SK-N-SH (cell line): Measurements from ENCODE around the gene HPCAL4. TPM values are rescaled to one million over a fixed set of nuclear protein-coding genes. Genes with fewer than 3 reads are reported as not detected.

Experiments
- CTCF ChIA-PET: fragments of 300-600, 350-600 bp; formaldehyde crosslinking; extraction: SDS; loops from one replicate; lab custom pipeline; 2021; lab: Yijun Ruan, JAX
- POLR2A ChIA-PET: fragments of 350-600 bp; sonication (Branson Sonifier 250); formaldehyde crosslinking; extraction: SDS; loops from one replicate; lab custom pipeline; 2020; ENCODE audit warnings: antibody characterized with exemption, inconsistent platforms; lab: Yijun Ruan, JAX
- DNase-seq: peaks from one replicate; pipeline ENCODE4 v3.0.0; 2012
- H2AFZ ChIP-seq: fragments of 200-600 bp; sonication (generic); 2 replicates; pipeline ENCODE4 v1.8.1; 2016; ENCODE audit warnings: antibody characterized with exemption, mild to moderate bottlenecking, low read depth
- H3F3A ChIP-seq: fragments of 200-600 bp; sonication (generic); replicated peaks from 2 replicates; pipeline ENCODE3; 2016; ENCODE audit warnings: antibody characterized with exemption, mild to moderate bottlenecking; ENCODE audit not compliant: insufficient read depth
- H3K27ac ChIP-seq, 2 experiments: fragments of 200-500 bp in 1 of 2; fragments of 200-600 bp in 1 of 2; sonication (Bioruptor generic) in 1 of 2; sonication (generic), shearing (Covaris generic) in 1 of 2; 2 replicates each; pipeline versions ENCODE4 v1.5.1 to v1.6.1; 2014 to 2016; ENCODE audit warnings: low read depth in 2 of 2, inconsistent platforms in 1 of 2, low read length in 1 of 2, mild to moderate bottlenecking in 1 of 2, mixed read lengths in 1 of 2
- H3K27me3 ChIP-seq: fragments of 200-600 bp; sonication (generic), shearing (Covaris generic); 2 replicates; pipeline ENCODE4 v1.6.1; 2016; ENCODE audit warnings: mixed run types; ENCODE audit not compliant: insufficient read depth
- H3K36me3 ChIP-seq, 2 experiments: fragments of 200-500 bp in 1 of 2; fragments of 200-600 bp in 1 of 2; sonication (Bioruptor generic) in 1 of 2; sonication (generic) in 1 of 2; replicated peaks in 1 of 2; 2 replicates each; pipeline versions ENCODE3 to v1.5.1; 2014 to 2016; ENCODE audit warnings: low read length in 1 of 2, mild to moderate bottlenecking in 1 of 2; ENCODE audit not compliant: insufficient read depth in 2 of 2, control insufficient read depth in 1 of 2
- H3K4me1 ChIP-seq, 2 experiments: fragments of 200-500 bp in 1 of 2; fragments of 200-600 bp in 1 of 2; sonication (Bioruptor generic) in 1 of 2; sonication (generic), shearing (Covaris generic) in 1 of 2; 2 replicates each; pipeline versions ENCODE4 v1.5.1 to v1.6.1; 2014 to 2016; ENCODE audit warnings: low read depth in 1 of 2, low read length in 1 of 2, mixed run types in 1 of 2; ENCODE audit not compliant: insufficient read depth in 2 of 2, control insufficient read depth in 1 of 2
- H3K4me2 ChIP-seq: fragments of 200-600 bp; sonication (generic), shearing (Covaris generic); 2 replicates; pipeline ENCODE4 v1.6.1; 2017; ENCODE audit warnings: mixed run types
- H3K4me3 ChIP-seq, 2 experiments: fragments of 200-500 bp in 1 of 2; fragments of 200-600 bp in 1 of 2; sonication (Bioruptor generic) in 1 of 2; sonication (generic), shearing (Covaris generic) in 1 of 2; 2 replicates each; pipeline versions ENCODE4 v1.5.1 to v1.8.1; 2014 to 2016; ENCODE audit warnings: low read depth in 2 of 2, inconsistent platforms in 1 of 2, low read length in 1 of 2, mild to moderate bottlenecking in 1 of 2, mixed read lengths in 1 of 2, moderate library complexity in 1 of 2
- H3K79me2 ChIP-seq: fragments of 200-600 bp; sonication (generic); 2 replicates; pipeline ENCODE4 v1.8.1; 2017; ENCODE audit warnings: mild to moderate bottlenecking; ENCODE audit not compliant: insufficient read depth
- H3K9ac ChIP-seq: fragments of 200-600 bp; sonication (generic); 2 replicates; pipeline ENCODE4 v1.6.1; 2017; ENCODE audit warnings: mixed run types
- H3K9me2 ChIP-seq: fragments of 200-600 bp; sonication (generic); 2 replicates; pipeline ENCODE4 v1.6.1; 2017; ENCODE audit warnings: mixed run types
- H3K9me3 ChIP-seq: fragments of 200-600 bp; sonication (generic); 2 replicates; pipeline ENCODE4 v1.6.1; 2017; ENCODE audit warnings: mixed run types, mild to moderate bottlenecking, moderate library complexity
- H4K20me1 ChIP-seq: fragments of 200-600 bp; sonication (generic); 2 replicates; pipeline ENCODE4 v1.6.1; 2017; ENCODE audit warnings: mild to moderate bottlenecking, mixed run types; ENCODE audit not compliant: insufficient read depth
- ELF1 ChIP-seq: IDR thresholded peaks from 2 replicates; pipeline ENCODE4 v1.4.0; 2012
- FOSL2 ChIP-seq: IDR thresholded peaks from 2 replicates; pipeline ENCODE4 v1.4.0; 2012; ENCODE audit warnings: low read depth, mild to moderate bottlenecking, moderate library complexity, borderline replicate concordance
- GABPA ChIP-seq: IDR thresholded peaks from 2 replicates; pipeline ENCODE4 v1.4.0; 2012; ENCODE audit warnings: low read depth, mild to moderate bottlenecking
- GATA2 ChIP-seq: sonication (generic); formaldehyde crosslinking; IDR thresholded peaks from 2 replicates; pipeline ENCODE4 v1.5.0; 2020; ENCODE audit warnings: mild to moderate bottlenecking, missing genetic modification reagents
- MXI1 ChIP-seq: IDR thresholded peaks from 2 replicates; pipeline ENCODE4 v1.6.1; 2012; ENCODE audit warnings: mild to moderate bottlenecking, low read depth, low read length, improper control_type of control experiment
- NRF1 ChIP-seq: IDR thresholded peaks from 2 replicates; pipeline ENCODE4 v1.6.1; 2012; ENCODE audit warnings: low read depth, mild to moderate bottlenecking, low read length
- RCOR1 ChIP-seq: fragments of 150-350 bp; IDR thresholded peaks from 2 replicates; pipeline ENCODE4 v1.6.1; 2017; ENCODE audit warnings: antibody characterized with exemption, low read length
- REST ChIP-seq: IDR thresholded peaks from 2 replicates; pipeline ENCODE4 v1.6.1; 2012; ENCODE audit warnings: mild to moderate bottlenecking, low read depth, low read length, moderate library complexity
- RFX5 ChIP-seq: IDR thresholded peaks from 2 replicates; pipeline ENCODE4 v1.6.1; 2012; ENCODE audit warnings: mild to moderate bottlenecking, improper control_type of control experiment, low read length
- USF1 ChIP-seq: IDR thresholded peaks from 2 replicates; pipeline ENCODE4 v1.4.0; 2012; ENCODE audit warnings: low read depth, borderline replicate concordance
- YY1 ChIP-seq: IDR thresholded peaks from 2 replicates; pipeline ENCODE4 v1.4.0; 2012; ENCODE audit warnings: low read depth, mild to moderate bottlenecking
- ZBTB33 ChIP-seq: IDR thresholded peaks from 2 replicates; pipeline ENCODE4 v1.4.0; 2012; ENCODE audit warnings: low read depth, borderline replicate concordance
- WGBS: methylation state at CpG from one replicate; pipeline ENCODE4 v1.1.6; 2017; ENCODE audit warnings: low lambda C conversion rate; 5-methylcytosine and 5-hydroxymethylcytosine counted together
- polyA plus RNA-seq, 3 experiments: library from polyadenylated mRNA; depleted of rRNA; stranded (reverse); fragments of >200 nt; gene quantifications; 2 replicates each; pipeline ENCODE4 v1.2.3, GENCODE V29; 2012
- TF ChIP-seq, protein P1 (sequence below): IDR thresholded peaks from 2 replicates; pipeline ENCODE4 v1.4.0; 2012; ENCODE audit warnings: low read depth
- TF ChIP-seq, protein P2 (sequence below): fragments of 150-350 bp; IDR thresholded peaks from 2 replicates; pipeline ENCODE4 v1.6.1; 2017; ENCODE audit warnings: antibody characterized with exemption, low read length, low read depth, borderline replicate concordance
- TF ChIP-seq, protein P3 (sequence below): fragments of 150-350 bp; IDR thresholded peaks from 2 replicates; pipeline ENCODE4 v1.6.1; 2016; ENCODE audit warnings: mild to moderate bottlenecking, low read depth, low read length

Gene HPCAL4
- polyA plus RNA-seq, 1 of the 3 experiments (the other 2 are of a cell fraction) = 0.15 TPM

GRCh38 chr1:39681294-39681693, 9.9 kb downstream of the HPCAL4 start:
- H4K20me1 ChIP-seq = no peaks in the 10 kb centered on the region
- H3K9me2 ChIP-seq = no peaks in the 10 kb centered on the region
- no peaks in the 10 kb centered on the region; a peak in 1 of 4 replicates for H3K4me1 ChIP-seq
- H3K9me3 ChIP-seq = no peaks in the 10 kb centered on the region
- no peak overlapping the region for H3K27ac ChIP-seq
- POLR2A ChIA-PET = interaction anchor here (1.1 to 1.3 kb wide), 2 partner anchors 10 kb away, joined by 3 to 6 read pairs; partner anchors contain the start of gene HPCAL4
- H3K4me3 ChIP-seq = no peak overlapping the region
- 59% methylated on average over 3 of the region's 3 CpGs for WGBS
- H3F3A ChIP-seq = no peaks in the 10 kb centered on the region
- H3K4me2 ChIP-seq = no peak overlapping the region
- H2AFZ ChIP-seq = no peak overlapping the region
- H3K79me2 ChIP-seq = no peaks in the 10 kb centered on the region
- no peaks in the 10 kb centered on the region for H3K36me3 ChIP-seq
- no peak for TF ChIP-seq RFX5
- TF ChIP-seq, protein P1, sequence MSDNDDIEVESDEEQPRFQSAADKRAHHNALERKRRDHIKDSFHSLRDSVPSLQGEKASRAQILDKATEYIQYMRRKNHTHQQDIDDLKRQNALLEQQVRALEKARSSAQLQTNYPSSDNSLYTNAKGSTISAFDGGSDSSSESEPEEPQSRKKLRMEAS = no peak
- TF ChIP-seq MXI1 = no peak
- TF ChIP-seq, protein P2, sequence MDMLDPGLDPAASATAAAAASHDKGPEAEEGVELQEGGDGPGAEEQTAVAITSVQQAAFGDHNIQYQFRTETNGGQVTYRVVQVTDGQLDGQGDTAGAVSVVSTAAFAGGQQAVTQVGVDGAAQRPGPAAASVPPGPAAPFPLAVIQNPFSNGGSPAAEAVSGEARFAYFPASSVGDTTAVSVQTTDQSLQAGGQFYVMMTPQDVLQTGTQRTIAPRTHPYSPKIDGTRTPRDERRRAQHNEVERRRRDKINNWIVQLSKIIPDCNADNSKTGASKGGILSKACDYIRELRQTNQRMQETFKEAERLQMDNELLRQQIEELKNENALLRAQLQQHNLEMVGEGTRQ = no peak
- no peak for TF ChIP-seq USF1
- TF ChIP-seq YY1 = no peak
- TF ChIP-seq ELF1 = no peak
- TF ChIP-seq, all 33 proteins: peak for 0
- H3K27me3 ChIP-seq = peaks cover 11% of the 10 kb centered on the region; the same call in 1 of the 2 replicates
- CTCF ChIA-PET = interaction anchor here (1.2 to 2.4 kb wide), 5 partner anchors 9 to 75 kb away, joined by 4 to 16 read pairs (median 6); partner anchors contain the start of gene NT5C1A
- no peak overlapping the region for H3K9ac ChIP-seq
- DNase-seq = no peak

DNA sequence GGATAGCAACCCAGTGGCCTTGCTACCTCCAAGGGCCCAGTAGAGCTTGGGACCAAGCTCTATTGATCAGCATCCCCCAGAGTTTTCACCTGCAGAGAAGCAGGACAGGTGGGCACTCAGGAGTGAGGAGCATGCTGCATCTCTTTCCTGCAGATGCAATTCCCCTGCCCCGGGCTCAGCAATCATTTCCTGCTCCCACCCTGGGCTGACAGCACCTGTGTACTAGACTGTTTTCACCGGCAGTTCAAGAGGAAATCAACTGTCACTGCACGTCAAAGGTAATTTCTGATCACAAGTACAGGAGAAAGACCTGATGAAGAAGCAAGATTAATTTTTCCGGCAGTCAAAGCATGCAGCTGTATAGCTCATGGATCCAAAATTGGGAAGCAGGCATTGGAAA, 10.5 kb downstream of the HPCAL4 start:
- Histone ChIP-seq H2AFZ (no peak overlapping the region), H3K9ac (no peak overlapping the region), H3K9me3 (no peaks in the 10 kb centered on the region), H3K9me2 (no peaks in the 10 kb centered on the region), H3K36me3 (no peaks in the 10 kb centered on the region), H3F3A (no peaks in the 10 kb centered on the region), H4K20me1 (no peaks in the 10 kb centered on the region), H3K4me3 (no peak overlapping the region), H3K4me1 (no peaks in the 10 kb centered on the region; a peak in 1 of 4 replicates), H3K79me2 (no peaks in the 10 kb centered on the region), H3K27ac (no peak overlapping the region), H3K4me2 (no peak overlapping the region), H3K27me3 (peaks cover 11% of the 10 kb centered on the region; the same call in 1 of the 2 replicates)
- WGBS = 71% methylated on average over 3 of the region's 4 CpGs
- DNase-seq = no peak
- ChIA-PET POLR2A (interaction anchor here (1.5 kb wide), 1 partner anchor 9 kb away, joined by 3 read pairs; no protein-coding TSS in a partner anchor), CTCF (interaction anchor here (1.2 to 2.4 kb wide), 5 partner anchors 8 to 75 kb away, joined by 4 to 16 read pairs (median 6); partner anchors contain the start of gene NT5C1A)
- TF ChIP-seq GABPA (no peak), ELF1 (no peak), ZBTB33 (no peak), REST (no peak), RFX5 (no peak), USF1 (no peak), NRF1 (no peak), FOSL2 (no peak), GATA2 (CRISPR knock-in tag) (no peak), RCOR1 (no peak)
- TF ChIP-seq, protein P3, sequence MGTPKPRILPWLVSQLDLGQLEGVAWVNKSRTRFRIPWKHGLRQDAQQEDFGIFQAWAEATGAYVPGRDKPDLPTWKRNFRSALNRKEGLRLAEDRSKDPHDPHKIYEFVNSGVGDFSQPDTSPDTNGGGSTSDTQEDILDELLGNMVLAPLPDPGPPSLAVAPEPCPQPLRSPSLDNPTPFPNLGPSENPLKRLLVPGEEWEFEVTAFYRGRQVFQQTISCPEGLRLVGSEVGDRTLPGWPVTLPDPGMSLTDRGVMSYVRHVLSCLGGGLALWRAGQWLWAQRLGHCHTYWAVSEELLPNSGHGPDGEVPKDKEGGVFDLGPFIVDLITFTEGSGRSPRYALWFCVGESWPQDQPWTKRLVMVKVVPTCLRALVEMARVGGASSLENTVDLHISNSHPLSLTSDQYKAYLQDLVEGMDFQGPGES = no peak
- TF ChIP-seq, protein P1 = no peak
